ENCODE results near the gene RANBP17. TPM values are rescaled to one million over a fixed set of nuclear protein-coding genes. Genes with fewer than 3 reads are reported as not detected.

Gene RANBP17
- total and polyA plus RNA-seq, 2 experiments from 2014 or later = 43.8 to 53.1 TPM

- TF ChIP-seq REST (IDR thresholded peaks at IDR 0.05; ENCODE audit: unreplicated experiment) (no peak), EZH2 (IDR thresholded peaks at IDR 0.05; ENCODE audit: low read depth, unreplicated experiment) (no peak), ZNF331 (CRISPR knock-in tag; IDR thresholded peaks at IDR 0.05; ENCODE audit: low read depth) (no peak), ZNF114 (CRISPR knock-in tag; IDR thresholded peaks at IDR 0.05) (no peak), EZH2phosphoT487 (IDR thresholded peaks at IDR 0.05; ENCODE audit: unreplicated experiment) (no peak), STAT1 (IDR thresholded peaks at IDR 0.05; ENCODE audit: unreplicated experiment) (no peak)
These were observed 44.6 kb upstream of the RANBP17 start (continued) for GRCh38 chr5:170817195-170817594.

- Histone ChIP-seq H3K79me2 (replicated peaks; ENCODE audit: insufficient read depth) (no peaks in the 10 kb centered on the region), H2AFZ (no peak overlapping the region), H3K27me3 (ENCODE audit: insufficient read depth) (no peaks in the 10 kb centered on the region), H4K20me1 (replicated peaks; ENCODE audit: insufficient read depth) (no peaks in the 10 kb centered on the region), H3K4me3 (no peak overlapping the region), H3K27ac (ENCODE audit: low read depth) (no peak overlapping the region), H3K9me2 (ENCODE audit: insufficient read depth) (peaks cover 7% of the 10 kb centered on the region; the same call in 1 of the 2 replicates), H3K4me1 (ENCODE audit: insufficient read depth) (no peaks in the 10 kb centered on the region), H3F3A (replicated peaks; ENCODE audit: low read depth) (no peaks in the 10 kb centered on the region), H3K36me3 (ENCODE audit: insufficient read depth) (no peaks in the 10 kb centered on the region), H3K4me2 (no peak overlapping the region)
- H3K27me3 Mint-ChIP-seq (ENCODE audit: insufficient read depth, low read depth, poor library complexity) = peaks cover 6% of the 10 kb centered on the region
- no peaks in the 10 kb centered on the region for H3K36me3 Mint-ChIP-seq (ENCODE audit: low read depth)
- H3K27ac Mint-ChIP-seq = no peak overlapping the region
- H3K9me3 Mint-ChIP-seq = no peaks in the 10 kb centered on the region; the same call in 2 of the 3 replicates
- DNase-seq (ENCODE audit: low spot score) = no peak
- no peak overlapping the region for H3K4me3 Mint-ChIP-seq
- no peaks in the 10 kb centered on the region for H3K4me1 Mint-ChIP-seq
- ATAC-seq = no peak
- TF ChIP-seq POLR2AphosphoS5 (IDR thresholded peaks at IDR 0.05; ENCODE audit: low read depth) = no peak
- TF ChIP-seq CTCF (conservative IDR thresholded peaks at IDR 0.05; ENCODE audit: low read depth in 2 of 2) = no peak
- no peak for TF ChIP-seq JUNB (IDR thresholded peaks at IDR 0.05; ENCODE audit: unreplicated experiment)
- TF ChIP-seq ETS1 (IDR thresholded peaks at IDR 0.05) = no peak
- TF ChIP-seq EZH2phosphoT487 (IDR thresholded peaks at IDR 0.05; ENCODE audit: unreplicated experiment) = no peak
- TF ChIP-seq CREB1 (CRISPR knock-in tag; IDR thresholded peaks at IDR 0.05; ENCODE audit: low read depth) = no peak
- TF ChIP-seq ZNF114 (CRISPR knock-in tag; IDR thresholded peaks at IDR 0.05) = no peak
- TF ChIP-seq ZNF462 (CRISPR knock-in tag; IDR thresholded peaks at IDR 0.05) = no peak
These were observed 43.6 kb upstream of the RANBP17 start for GRCh38 chr5:170818232-170818631.

Data from GM23338 (cell line).